Endodermal cell (in vitro differentiated cells): ENCODE measurements around the gene DIMT1. TPM values are rescaled to one million over a fixed set of nuclear protein-coding genes. Genes with fewer than 3 reads are reported as not detected.
A peak's percentile ranks its signal among the peaks of the same experiment; 100 is the strongest.

Source experiments
- DNase-seq: peaks from one replicate; pipeline ENCODE4 v3.0.0-alpha.2; 2017
- H3K27ac ChIP-seq: 2 replicates; pipeline ENCODE4 v1.5.1; 2013; ENCODE audit warnings: mild to moderate bottlenecking, low read depth, low read length, moderate library complexity
- H3K27me3 ChIP-seq: 2 replicates; pipeline ENCODE4 v1.6.1; 2013; ENCODE audit warnings: mild to moderate bottlenecking, low read length, moderate library complexity; ENCODE audit not compliant: insufficient read depth, control insufficient read depth, poor library complexity, severe bottlenecking
- H3K36me3 ChIP-seq: 2 replicates; pipeline ENCODE4 v1.7.0; 2013; ENCODE audit warnings: mild to moderate bottlenecking, low read length, moderate library complexity; ENCODE audit not compliant: control insufficient read depth, insufficient read depth
- H3K4me1 ChIP-seq: one replicate; pipeline ENCODE4 v1.7.0; 2013; ENCODE audit warnings: low read length; ENCODE audit not compliant: control insufficient read depth, insufficient read depth
- H3K4me3 ChIP-seq: 2 replicates; pipeline ENCODE4 v1.5.1; 2013; ENCODE audit warnings: mild to moderate bottlenecking, low read length, moderate library complexity
- H3K9ac ChIP-seq: 2 replicates; pipeline ENCODE4 v1.6.1; 2013; ENCODE audit warnings: mild to moderate bottlenecking, low read length, moderate library complexity; ENCODE audit not compliant: poor library complexity, severe bottlenecking; ENCODE audit errors: extremely low read depth
- H3K9me3 ChIP-seq: 2 replicates; pipeline ENCODE4 v1.6.1; 2013; ENCODE audit warnings: mild to moderate bottlenecking, low read length, moderate library complexity; ENCODE audit not compliant: control insufficient read depth
- H3K27ac Mint-ChIP-seq: 2 replicates; pipeline ENCODE4 v1.8.0; 2020; ENCODE audit warnings: mixed read lengths
- H3K27me3 Mint-ChIP-seq: 2 replicates; pipeline ENCODE4 v1.8.0; 2021; ENCODE audit warnings: mild to moderate bottlenecking, mixed read lengths; ENCODE audit not compliant: insufficient read depth
- H3K36me3 Mint-ChIP-seq: 2 replicates; pipeline ENCODE4 v1.8.0; 2020; ENCODE audit warnings: low read depth, mixed read lengths
- H3K4me1 Mint-ChIP-seq: 2 replicates; pipeline ENCODE4 v1.8.0; 2020; ENCODE audit warnings: mixed read lengths
- H3K4me3 Mint-ChIP-seq: 2 replicates; pipeline ENCODE4 v1.8.0; 2020; ENCODE audit warnings: mild to moderate bottlenecking, moderate library complexity, mixed read lengths
- H3K9me3 Mint-ChIP-seq: 2 replicates; pipeline ENCODE4 v1.8.0; 2020; ENCODE audit warnings: mild to moderate bottlenecking, mixed read lengths
- CTCF ChIP-seq: fragments of 200-600 bp; sonication (generic); conservative IDR thresholded peaks from 2 replicates; pipeline ENCODE4 v1.5.0; 2021; ENCODE audit warnings: antibody characterized with exemption, mild to moderate bottlenecking
- WGBS, 2 experiments: methylation state at CpG; one replicate each; pipeline versions ENCODE4 v1.1.5 to v1.1.7; 2013; ENCODE audit warnings: missing lambda C conversion rate in 2 of 2, mixed read lengths in 1 of 2; ENCODE audit not compliant: insufficient coverage in 1 of 2, insufficient read length in 1 of 2; 5-methylcytosine and 5-hydroxymethylcytosine counted together
- total RNA-seq, 2 donors: library from RNA; stranded (reverse); fragmentation: NEBNext Ultra II Directional in 1 of 2; extraction: Animal tissue kit (Norgen Biotek cat#: 25700) in 1 of 2; gene quantifications; 2 replicates in 1 of 2; 3 replicates in 1 of 2; pipeline ENCODE4 v1.2.1, GENCODE V29; 2021

DIMT1 gene
- total RNA-seq, 2 donors from 2014 or later = 22.7 to 25.6 TPM

GRCh38 chr5:62432621-62433064 lies 28.9 kb upstream of the DIMT1 start:
- Mint-ChIP-seq H3K4me1 (peaks cover 16% of the 10 kb centered on the region), H3K36me3 (peaks cover 7% of the 10 kb centered on the region), H3K4me3 (no peak overlapping the region), H3K9me3 (no peaks in the 10 kb centered on the region), H3K27ac (peak overlapping the region; percentile 59), H3K27me3 (no peaks in the 10 kb centered on the region)
- WGBS, 2 experiments = 89 to 90% methylated on average over 3 to 5 of the region's 5 CpGs
- H3K4me1 ChIP-seq = no peaks in the 10 kb centered on the region
- H3K4me3 ChIP-seq = no peak overlapping the region
- H3K27me3 ChIP-seq = no peaks in the 10 kb centered on the region
- no peak for DNase-seq
- H3K27ac ChIP-seq = no peak overlapping the region
- H3K9me3 ChIP-seq = no peaks in the 10 kb centered on the region
- no peak overlapping the region for H3K9ac ChIP-seq
- H3K36me3 ChIP-seq = peaks cover 2% of the 10 kb centered on the region
- TF ChIP-seq CTCF = no peak

GRCh38 chr5:62431735-62432620 lies 28.3 kb upstream of the DIMT1 start:
- H3K27ac Mint-ChIP-seq = peak overlapping the region; percentile 59
- H3K27ac ChIP-seq = no peak overlapping the region
- WGBS, 2 experiments = 89 to 90% methylated on average over 8 to 11 of the region's 11 CpGs

GRCh38 chr5:62424763-62425162 lies 21.1 kb upstream of the DIMT1 start:
- Mint-ChIP-seq H3K27me3 (no peaks in the 10 kb centered on the region), H3K4me1 (peaks cover 2% of the 10 kb centered on the region), H3K27ac (no peak overlapping the region), H3K36me3 (peaks cover 11% of the 10 kb centered on the region), H3K9me3 (no peaks in the 10 kb centered on the region), H3K4me3 (no peak overlapping the region)
- WGBS, 2 experiments = 96% methylated on average over 1 of the region's 1 CpG; no CpG with 5 or more reads in 1 of the 2 experiments
- H3K4me1 ChIP-seq = no peaks in the 10 kb centered on the region
- no peak overlapping the region for H3K27ac ChIP-seq
- H3K36me3 ChIP-seq = no peaks in the 10 kb centered on the region
- TF ChIP-seq CTCF = no peak
- no peaks in the 10 kb centered on the region for H3K9me3 ChIP-seq
- no peak overlapping the region for H3K4me3 ChIP-seq
- no peaks in the 10 kb centered on the region for H3K27me3 ChIP-seq
- DNase-seq = no peak
- H3K9ac ChIP-seq = no peak overlapping the region

More at GRCh38 chr5:62431735-62432620, 28.3 kb upstream of the DIMT1 start:
- peaks cover 4% of the 10 kb centered on the region for H3K36me3 Mint-ChIP-seq
- no peaks in the 10 kb centered on the region for H3K27me3 Mint-ChIP-seq
- no peaks in the 10 kb centered on the region for H3K9me3 Mint-ChIP-seq
- no peak overlapping the region for H3K9ac ChIP-seq
- H3K36me3 ChIP-seq = no peaks in the 10 kb centered on the region
- no peaks in the 10 kb centered on the region for H3K4me1 ChIP-seq
- no peak overlapping the region for H3K4me3 Mint-ChIP-seq
- H3K9me3 ChIP-seq = no peaks in the 10 kb centered on the region
- H3K27me3 ChIP-seq = no peaks in the 10 kb centered on the region
- no peak for TF ChIP-seq CTCF
- H3K4me3 ChIP-seq = no peak overlapping the region
- DNase-seq = no peak
- peaks cover 16% of the 10 kb centered on the region for H3K4me1 Mint-ChIP-seq
